A673 (cell line): ENCODE results near the gene ERO1A. TPM values are rescaled to one million over a fixed set of nuclear protein-coding genes. Genes with fewer than 3 reads are reported as not detected.
"Not testable (repeated sequence)": the region's sequence is repeated elsewhere in the genome, so short reads cannot be mapped to it uniquely, and the experiment has no call there.

ENCODE experiments used
- BruUV-seq: library from RNA; stranded (reverse); fragments of 400-500 nt; replicated peaks from 2 replicates; lab custom pipeline; 2021; lab: Mats Ljungman, UMichigan
- CTCF ChIA-PET: fragments of 300-600 bp; sonication (Branson Sonifier 250); formaldehyde crosslinking; loops from one replicate; lab custom pipeline; 2022; ENCODE audit warnings: antibody characterized with exemption; lab: Charles Lee
- POLR2A ChIA-PET: fragments of 300-600 bp; sonication (Branson Sonifier 250); formaldehyde crosslinking; loops from one replicate; lab custom pipeline; 2022; ENCODE audit warnings: antibody characterized with exemption; ENCODE audit not compliant: low non-redundant PET; lab: Charles Lee
- DNase-seq: peaks from one replicate; pipeline ENCODE4 v3.0.0-alpha.2; 2015; ENCODE audit warnings: low spot score
- H3K27ac ChIP-seq: fragments of 200-600 bp; sonication (generic); 2 replicates; pipeline ENCODE4 v1.5.1; 2016; ENCODE audit warnings: mixed run types, low read depth, mild to moderate bottlenecking, mixed read lengths, antibody characterized with exemption, low read length; ENCODE audit not compliant: poor library complexity, severe bottlenecking
- H3K27me3 ChIP-seq: fragments of 200-600 bp; sonication (generic); replicated peaks from 2 replicates; pipeline ENCODE4 v1.6.1; 2017; ENCODE audit warnings: mixed run types, low read depth, mild to moderate bottlenecking, mixed read lengths, antibody characterized with exemption, low read length; ENCODE audit not compliant: insufficient read depth, poor library complexity
- H3K36me3 ChIP-seq: fragments of 200-600 bp; sonication (generic); 2 replicates; pipeline ENCODE4 v1.6.1; 2016; ENCODE audit warnings: mixed run types, mild to moderate bottlenecking, mixed read lengths, antibody characterized with exemption, low read length; ENCODE audit not compliant: insufficient read depth, poor library complexity, severe bottlenecking
- H3K4me1 ChIP-seq: fragments of 200-600 bp; sonication (generic); 2 replicates; pipeline ENCODE4 v1.6.1; 2017; ENCODE audit warnings: mixed run types, mild to moderate bottlenecking, mixed read lengths, antibody characterized with exemption, low read length; ENCODE audit not compliant: insufficient read depth, poor library complexity, severe bottlenecking
- H3K4me3 ChIP-seq: fragments of 200-600 bp; sonication (generic); 2 replicates; pipeline ENCODE4 v1.5.1; 2016; ENCODE audit warnings: low read depth, mixed run types, mild to moderate bottlenecking, mixed read lengths, low read length; ENCODE audit not compliant: poor library complexity, severe bottlenecking
- H3K9me3 ChIP-seq: fragments of 200-600 bp; sonication (generic); 2 replicates; pipeline ENCODE4 v1.6.1; 2016; ENCODE audit warnings: mixed run types, low read depth, mild to moderate bottlenecking, mixed read lengths, antibody characterized with exemption, low read length; ENCODE audit not compliant: poor library complexity, severe bottlenecking
- EZH2 ChIP-seq: fragments of 200-600 bp; sonication (generic); IDR thresholded peaks from 2 replicates; pipeline ENCODE4 v1.6.1; 2017; ENCODE audit warnings: borderline replicate concordance, low read depth, mild to moderate bottlenecking, mixed read lengths, antibody characterized with exemption, low read length; ENCODE audit not compliant: poor library complexity, severe bottlenecking
- intact Hi-C: fragments of 100-400 bp; cut with micrococcal nuclease; formaldehyde crosslinking; loops from one replicate; pipeline ENCODE4 v1.10.0; 2022; ENCODE audit not compliant: unreplicated experiment
- total RNA-seq: library from RNA; stranded (reverse); gene quantifications from 2 replicates; pipeline ENCODE4 v1.2.3, GENCODE V29; 2021
- TF ChIP-seq, protein P1 (sequence below): fragments of 300-800, 200-600 bp; sonication (generic); conservative IDR thresholded peaks from 2 replicates; pipeline ENCODE4 v1.5.1; 2017; ENCODE audit warnings: low read depth, mild to moderate bottlenecking, antibody characterized with exemption, low read length, moderate library complexity, mixed read lengths

The ERO1A gene
- total RNA-seq, 1 experiment from 2014 or later: 52.1 TPM

DNA sequence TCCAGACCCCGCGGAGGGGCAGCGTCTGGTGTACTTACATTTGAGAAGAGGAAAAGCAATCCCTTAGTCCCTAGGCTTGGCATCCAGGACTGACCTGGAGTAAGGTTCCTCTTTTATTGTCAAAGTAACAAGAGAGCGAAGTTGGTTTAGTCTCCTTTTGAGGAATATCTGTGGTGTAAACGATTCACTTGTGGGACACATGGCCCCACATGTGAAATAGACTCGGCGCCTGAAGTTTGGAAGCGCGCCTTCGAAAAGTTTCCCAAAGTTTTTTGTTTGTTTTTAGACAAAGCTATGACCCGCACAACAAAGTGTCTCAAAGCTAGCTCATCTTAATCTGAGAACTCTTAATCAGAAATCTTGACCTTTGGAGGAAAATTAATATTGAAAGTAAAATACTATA lies 35.4 kb upstream of the ERO1A start:
- H3K27me3 ChIP-seq: no peaks in the 10 kb centered on the region
- TF ChIP-seq, protein P1, sequence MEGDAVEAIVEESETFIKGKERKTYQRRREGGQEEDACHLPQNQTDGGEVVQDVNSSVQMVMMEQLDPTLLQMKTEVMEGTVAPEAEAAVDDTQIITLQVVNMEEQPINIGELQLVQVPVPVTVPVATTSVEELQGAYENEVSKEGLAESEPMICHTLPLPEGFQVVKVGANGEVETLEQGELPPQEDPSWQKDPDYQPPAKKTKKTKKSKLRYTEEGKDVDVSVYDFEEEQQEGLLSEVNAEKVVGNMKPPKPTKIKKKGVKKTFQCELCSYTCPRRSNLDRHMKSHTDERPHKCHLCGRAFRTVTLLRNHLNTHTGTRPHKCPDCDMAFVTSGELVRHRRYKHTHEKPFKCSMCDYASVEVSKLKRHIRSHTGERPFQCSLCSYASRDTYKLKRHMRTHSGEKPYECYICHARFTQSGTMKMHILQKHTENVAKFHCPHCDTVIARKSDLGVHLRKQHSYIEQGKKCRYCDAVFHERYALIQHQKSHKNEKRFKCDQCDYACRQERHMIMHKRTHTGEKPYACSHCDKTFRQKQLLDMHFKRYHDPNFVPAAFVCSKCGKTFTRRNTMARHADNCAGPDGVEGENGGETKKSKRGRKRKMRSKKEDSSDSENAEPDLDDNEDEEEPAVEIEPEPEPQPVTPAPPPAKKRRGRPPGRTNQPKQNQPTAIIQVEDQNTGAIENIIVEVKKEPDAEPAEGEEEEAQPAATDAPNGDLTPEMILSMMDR: no peak
- no peak for TF ChIP-seq EZH2
- peak overlapping the region; percentile 98 for H3K4me3 ChIP-seq
- intact Hi-C loops: no loop called here
- ChIA-PET CTCF (no interaction called here), POLR2A (no interaction called here)
- H3K4me1 ChIP-seq: no peaks in the 10 kb centered on the region
- H3K27ac ChIP-seq: peak overlapping the region; percentile 93
- peaks cover 30% of the 10 kb centered on the region for H3K36me3 ChIP-seq
- BruUV-seq: no TSS peak
- peak; percentile 43 for DNase-seq
- H3K9me3 ChIP-seq: no peaks in the 10 kb centered on the region

GRCh38 chr14:52729925-52730708 lies 34.8 kb upstream of the ERO1A start, which contains the start of gene STYX:
Gene STYX, plus strand, starts transcription at chr14:52730166. Its CDS starts 309 bp downstream, at chr14:52730475.
- intact Hi-C loops: no loop called here
- peaks cover 36% of the 10 kb centered on the region for H3K36me3 ChIP-seq
- TF ChIP-seq, protein P1: no peak
- TF ChIP-seq EZH2: no peak
- no peaks in the 10 kb centered on the region for H3K27me3 ChIP-seq
- no peaks in the 10 kb centered on the region for H3K4me1 ChIP-seq
- peak; percentile 99 for DNase-seq
- CTCF ChIA-PET: no interaction called here
- H3K9me3 ChIP-seq: no peaks in the 10 kb centered on the region
- no TSS peak for BruUV-seq
- H3K4me3 ChIP-seq: peak within 1 kb of the TSS; percentile 98
- peak within 1 kb of the TSS; percentile 93 for H3K27ac ChIP-seq
- POLR2A ChIA-PET: interaction anchor here (0.6 kb wide), 1 partner anchor 51 kb away, joined by 3 read pairs; no protein-coding TSS in a partner anchor

DNA sequence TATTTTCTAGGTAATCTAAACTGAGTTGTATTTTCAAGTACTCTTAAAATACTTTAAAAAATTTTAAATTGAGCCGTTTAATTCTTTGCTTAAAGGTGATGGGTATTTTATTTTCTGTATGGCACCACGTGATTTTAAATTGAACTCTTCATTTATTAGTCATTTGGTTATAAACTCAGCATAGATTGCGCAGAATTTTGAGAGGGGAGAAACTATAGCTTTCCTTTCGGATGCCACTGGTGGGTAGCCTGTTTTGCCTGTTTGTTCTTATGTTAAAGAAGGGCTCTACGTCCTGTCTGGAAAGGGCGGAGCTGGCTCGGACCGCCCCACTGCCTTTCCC lies 34.2 kb upstream of the ERO1A start:
- TF ChIP-seq EZH2: no peak
- TF ChIP-seq, protein P1: no peak
- ChIA-PET CTCF (no interaction called here), POLR2A (interaction anchor here (0.6 kb wide), 1 partner anchor 51 kb away, joined by 3 read pairs; no protein-coding TSS in a partner anchor)
- Histone ChIP-seq H3K4me1 (no peaks in the 10 kb centered on the region), H3K9me3 (no peaks in the 10 kb centered on the region), H3K27ac (no peak overlapping the region), H3K4me3 (peak overlapping the region; percentile 98), H3K36me3 (peaks cover 41% of the 10 kb centered on the region), H3K27me3 (no peaks in the 10 kb centered on the region)
- DNase-seq: no peak
- intact Hi-C loops: no loop called here
- no TSS peak for BruUV-seq

DNA sequence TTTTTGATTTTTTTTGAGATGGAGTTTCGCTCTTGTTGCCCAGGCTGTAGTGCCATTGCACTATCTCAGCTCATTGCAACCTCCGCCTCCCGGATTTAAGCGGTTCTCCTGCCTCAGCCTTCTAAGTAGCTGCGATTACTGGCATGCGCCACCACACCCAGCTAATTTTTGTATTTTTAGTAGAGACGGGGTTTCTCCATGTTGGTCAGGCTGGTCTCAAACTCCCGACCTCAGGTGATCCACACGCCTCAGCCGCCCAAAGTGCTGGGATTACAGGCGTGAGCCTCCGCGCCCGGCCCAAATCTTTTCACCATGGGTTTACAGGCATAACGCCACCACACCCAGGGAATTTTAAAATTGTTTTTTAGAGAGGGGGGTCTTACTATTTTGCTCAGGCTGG lies 33.7 kb upstream of the ERO1A start:
- intact Hi-C loops, H3K4me3 ChIP-seq, DNase-seq, H3K27ac ChIP-seq, H3K27me3 ChIP-seq, H3K9me3 ChIP-seq, H3K4me1 ChIP-seq, BruUV-seq: not testable (repeated sequence)
- peaks cover 47% of the 10 kb centered on the region for H3K36me3 ChIP-seq
- ChIA-PET CTCF (interaction anchor here (0.5 kb wide), 1 partner anchor 33 kb away, joined by 3 read pairs; no protein-coding TSS in a partner anchor), POLR2A (interaction anchor here (0.5 to 0.7 kb wide), 2 partner anchors 21 to 216 kb away, joined by 3 to 4 read pairs; no protein-coding TSS in a partner anchor)

DNA sequence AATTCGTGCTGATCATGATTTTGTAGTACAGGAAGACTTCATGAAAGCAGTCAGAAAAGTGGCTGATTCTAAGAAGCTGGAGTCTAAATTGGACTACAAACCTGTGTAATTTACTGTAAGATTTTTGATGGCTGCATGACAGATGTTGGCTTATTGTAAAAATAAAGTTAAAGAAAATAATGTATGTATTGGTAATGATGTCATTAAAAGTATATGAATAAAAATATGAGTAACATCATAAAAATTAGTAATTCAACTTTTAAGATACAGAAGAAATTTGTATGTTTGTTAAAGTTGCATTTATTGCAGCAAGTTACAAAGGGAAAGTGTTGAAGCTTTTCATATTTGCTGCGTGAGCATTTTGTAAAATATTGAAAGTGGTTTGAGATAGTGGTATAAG lies 32.2 kb upstream of the ERO1A start:
- CTCF ChIA-PET, DNase-seq, POLR2A ChIA-PET, H3K4me1 ChIP-seq, H3K9me3 ChIP-seq, intact Hi-C loops, BruUV-seq, H3K27me3 ChIP-seq, H3K4me3 ChIP-seq, H3K27ac ChIP-seq: not testable (repeated sequence)
- H3K36me3 ChIP-seq: peaks cover 62% of the 10 kb centered on the region
